Ecto neural progenitor cell (in vitro differentiated cells): Measurements from ENCODE around the gene NBAS.
A peak's percentile ranks its signal among the peaks of the same experiment; 100 is the strongest.

Experiments
- DNase-seq: peaks from one replicate; pipeline ENCODE4 v3.0.0-alpha.2; 2018; ENCODE audit warnings: low spot score

NBAS gene

GRCh38 chr2:15560988-15561573 is at the start of gene NBAS:
TSS of gene NBAS (minus strand) at chr2:15561334. CDS start at chr2:15561304, 30 bp downstream.
- peak; percentile 91 for DNase-seq

GRCh38 chr2:15610430-15610952 is 49.4 kb upstream of the NBAS start:
- DNase-seq = no peak

- no peak for DNase-seq
These were observed 48.4 kb upstream of the NBAS start for GRCh38 chr2:15609341-15610042.

GRCh38 chr2:15608392-15608761 is 47.2 kb upstream of the NBAS start:
- DNase-seq = no peak

GRCh38 chr2:15607709-15608391 is 46.7 kb upstream of the NBAS start:
- no peak for DNase-seq

- DNase-seq = no peak
These were observed 45.6 kb upstream of the NBAS start for GRCh38 chr2:15606481-15607441.

GRCh38 chr2:15605721-15606120 is 44.6 kb upstream of the NBAS start:
- no peak for DNase-seq

GRCh38 chr2:15603948-15604347 is 42.8 kb upstream of the NBAS start:
- DNase-seq = no peak

- no peak for DNase-seq
These were observed 42.1 kb upstream of the NBAS start for GRCh38 chr2:15603044-15603765.

- DNase-seq = no peak
These were observed 41.3 kb upstream of the NBAS start for GRCh38 chr2:15602393-15602792.

GRCh38 chr2:15601681-15602080 is 40.5 kb upstream of the NBAS start:
- no peak for DNase-seq

GRCh38 chr2:15599994-15600393 is 38.9 kb upstream of the NBAS start:
- no peak for DNase-seq

- no peak for DNase-seq
These were observed 35.8 kb upstream of the NBAS start for GRCh38 chr2:15596968-15597367.

- DNase-seq = no peak
These were observed 35.2 kb upstream of the NBAS start for GRCh38 chr2:15596350-15596749.

GRCh38 chr2:15595936-15596335 is 34.8 kb upstream of the NBAS start:
- no peak for DNase-seq

GRCh38 chr2:15595342-15595905 is 34.3 kb upstream of the NBAS start:
- no peak for DNase-seq

GRCh38 chr2:15594291-15595256 is 33.4 kb upstream of the NBAS start:
- DNase-seq = no peak

- DNase-seq = no peak
These were observed 32.2 kb upstream of the NBAS start for GRCh38 chr2:15593327-15593705.

- DNase-seq = peak; percentile 92
These were observed 30.7 kb upstream of the NBAS start, which contains the start of gene DDX1 for GRCh38 chr2:15591692-15592463. TSS of gene DDX1 (plus strand) at chr2:15591868. CDS start at chr2:15591934, 66 bp downstream.
